ENCODE measurements around the gene LHFPL6. TPM values are rescaled to one million over a fixed set of nuclear protein-coding genes. Genes with fewer than 3 reads are reported as not detected.

The LHFPL6 gene
- total and polyA plus RNA-seq, 10 of the 15 experiments (the other 5 are each of a cell fraction or from before 2014, with no cell fraction given), result 0.11 to 4.6 (median 0.41) TPM

GRCh38 chr13:39313721-39314120 is 289.3 kb downstream of the LHFPL6 start:
- H4K20me1 ChIP-seq (ENCODE audit: control insufficient read depth, insufficient read depth), result no peaks in the 10 kb centered on the region
- POLR2A ChIA-PET, result no interaction called here
- RAD21 ChIA-PET (ENCODE audit: unreplicated experiment), result no interaction called here
- H2AFZ ChIP-seq (ENCODE audit: control insufficient read depth, low read depth, low read length), result no peak overlapping the region
- H3K4me3 ChIP-seq, result no peak overlapping the region
- H3K9ac ChIP-seq (ENCODE audit: control insufficient read depth, insufficient read depth, low read length), result no peak overlapping the region
- H3K36me3 ChIP-seq (ENCODE audit: control insufficient read depth in 2 of 2, insufficient read depth in 2 of 2, low read length in 1 of 2), result no peaks in the 10 kb centered on the region
- in situ Hi-C loops (cut with MboI), result no loop called here
- FAIRE-seq (no peak), DNase-seq (ENCODE audit: low read depth, low spot score) (no peak), ATAC-seq (no peak)
- 67% methylated on average over 6 of the region's 6 CpGs for WGBS (ENCODE audit: insufficient coverage, insufficient replicate concordance, low lambda C conversion rate, missing lambda C conversion rate)
- no peak overlapping the region for H3K27ac ChIP-seq (ENCODE audit: control insufficient read depth, insufficient read depth)
- no peaks in the 10 kb centered on the region for H3K79me2 ChIP-seq (ENCODE audit: control insufficient read depth, insufficient read depth, low read length)
- no peaks in the 10 kb centered on the region for H3K4me1 ChIP-seq (ENCODE audit: control insufficient read depth, insufficient read depth, low read length)
- CTCF ChIA-PET, result no interaction called here
- peaks cover 0 to 2% of the 10 kb centered on the region in 2 experiments; a peak in 1 of 4 replicates for H3K27me3 ChIP-seq (replicated peaks in 1 of 2; ENCODE audit: control insufficient read depth in 2 of 2, insufficient read depth in 2 of 2, low read length in 1 of 2)
- no peaks in the 10 kb centered on the region for H3K9me3 ChIP-seq (replicated peaks; ENCODE audit: control insufficient read depth, insufficient read depth, low read length)
- SMC1A ChIA-PET (ENCODE audit: uncharacterized antibody, unreplicated experiment), result interaction anchor here (1.0 to 1.9 kb wide), 3 partner anchors 8 to 298 kb away, joined by 5 to 6 read pairs (median 5); no protein-coding TSS in a partner anchor
- BruUV-seq (replicated peaks), result no TSS peak
- TF ChIP-seq USF2 (IDR thresholded peaks at IDR 0.05; ENCODE audit: borderline replicate concordance, low read depth, low read length) (no peak), MYC (IDR thresholded peaks at IDR 0.05; ENCODE audit: insufficient read depth, insufficient read length, insufficient replicate concordance, low read length, severe bottlenecking) (no peak), MXI1 (IDR thresholded peaks at IDR 0.05; ENCODE audit: low read depth, low read length) (no peak), CUX1 (IDR thresholded peaks at IDR 0.05; ENCODE audit: insufficient replicate concordance, low read depth, low read length) (no peak), NBN (IDR thresholded peaks at IDR 0.05) (no peak), ATF7 (IDR thresholded peaks at IDR 0.05; ENCODE audit: low read depth) (no peak), RELA (IDR thresholded peaks at IDR 0.05; ENCODE audit: borderline replicate concordance, partially characterized antibody) (no peak), RAD21 (IDR thresholded peaks at IDR 0.05; ENCODE audit: insufficient read depth, low read depth, low read length) (no peak), NKRF (conservative IDR thresholded peaks at IDR 0.05) (no peak), KDM1A (IDR thresholded peaks at IDR 0.05; ENCODE audit: borderline replicate concordance) (no peak), TCF3 (IDR thresholded peaks at IDR 0.05; ENCODE audit: borderline replicate concordance, insufficient read depth, low read depth, low read length) (no peak), HSF1 (IDR thresholded peaks at IDR 0.05; ENCODE audit: low read depth, low read length) (no peak), ZNF207 (IDR thresholded peaks at IDR 0.05; ENCODE audit: borderline replicate concordance) (no peak)
- intact Hi-C loops (cut with micrococcal nuclease; ENCODE audit: unreplicated experiment), result no loop called here
- no peak overlapping the region for H3K4me2 ChIP-seq (ENCODE audit: control insufficient read depth, insufficient read depth)
